Aorta (tissue), 5 donors: ENCODE measurements around the gene DHPS. TPM values are rescaled to one million over a fixed set of nuclear protein-coding genes. Genes with fewer than 3 reads are reported as not detected.
A peak's percentile ranks its signal among the peaks of the same experiment; 100 is the strongest.

Source experiments
- ATAC-seq: fragments of 200-7000 bp; cut with Tn5 transposase; one replicate; pipeline ENCODE4 v1.9.1; 2022; ENCODE audit warnings: moderate library complexity; ENCODE audit not compliant: low FRiP score
- DNase-seq, 2 donors: peaks; one replicate each; pipeline ENCODE4 v3.0.0-alpha.2; 2020
- H3K27ac ChIP-seq, 2 donors: one replicate each; pipeline ENCODE4 v1.5.1; 2013; ENCODE audit warnings: low read length in 2 of 2, mild to moderate bottlenecking in 2 of 2, moderate library complexity in 2 of 2, control low read depth in 1 of 2, inconsistent platforms in 1 of 2, low read depth in 1 of 2
- H3K27me3 ChIP-seq, 2 donors: one replicate each; pipeline ENCODE4 v1.6.1; 2013; ENCODE audit warnings: control low read depth in 1 of 2, low read length in 1 of 2, mild to moderate bottlenecking in 1 of 2, moderate library complexity in 1 of 2; ENCODE audit not compliant: insufficient read depth in 2 of 2, control insufficient read depth in 1 of 2
- H3K36me3 ChIP-seq, 2 donors: one replicate each; pipeline ENCODE4 v1.6.1; 2013; ENCODE audit warnings: control low read depth in 1 of 2, low read length in 1 of 2, mild to moderate bottlenecking in 1 of 2; ENCODE audit not compliant: insufficient read depth in 2 of 2, control insufficient read depth in 1 of 2
- H3K4me1 ChIP-seq, 2 donors: one replicate each; pipeline ENCODE4 v1.6.1; 2013; ENCODE audit warnings: low read length in 2 of 2, control low read depth in 1 of 2, mild to moderate bottlenecking in 1 of 2, moderate library complexity in 1 of 2; ENCODE audit not compliant: insufficient read depth in 2 of 2, control insufficient read depth in 1 of 2
- H3K4me3 ChIP-seq, 2 donors: one replicate each; pipeline ENCODE4 v1.5.1; 2013; ENCODE audit warnings: low read length in 2 of 2, control low read depth in 1 of 2, mild to moderate bottlenecking in 1 of 2
- H3K9me3 ChIP-seq: one replicate; pipeline ENCODE4 v1.6.1; 2013; ENCODE audit warnings: mild to moderate bottlenecking, low read length; ENCODE audit not compliant: control insufficient read depth
- WGBS, 2 donors: extraction: QIAGEN DNeasy Blood & Tissue Kit; methylation state at CpG; one replicate each; pipeline ENCODE4 v1.1.7; 2013; 5-methylcytosine and 5-hydroxymethylcytosine counted together
- intact Hi-C, 2 donors: fragments of 100-400 bp; cut with DNase I; formaldehyde crosslinking; loops; one replicate each; pipeline versions ENCODE4 v1.14.2 to v1.15.0; 2022
- polyA plus RNA-seq, 2 donors: library from polyadenylated mRNA; stranded (reverse); fragments of 200-250 nt; gene quantifications; one replicate each; pipeline ENCODE4 v1.2.3, GENCODE V29; 2013
- total RNA-seq, 2 donors: library from RNA; stranded (reverse); fragmentation: NEBNext Ultra II Directional; extraction: Animal tissue kit (Norgen Biotek cat#: 25700); gene quantifications; one replicate each; pipeline ENCODE4 v1.2.1, GENCODE V29; 2021
- donor health status: healthy with polysubstance abuse.
- donor health status: Bipolar disorder and iron deficiency.
- donor health status: DM: no; HTN: no; CAD: no.
- donor health status: DM: no; HTN: no; CAD: no.
- donor health status: DM: yes; HTN: yes; CAD: no.

The DHPS gene
- total and polyA plus RNA-seq, 4 donors: 42.7 to 94.8 (median 62.0) TPM

- no peak for ATAC-seq
Observed at GRCh38 chr19:12665281-12665573, 16.5 kb downstream of the DHPS start.

GRCh38 chr19:12664406-12665280 lies 17.0 kb downstream of the DHPS start:
- H3K27ac ChIP-seq: no peak overlapping the region
- H3K4me1 ChIP-seq: no peaks in the 10 kb centered on the region
- ATAC-seq (no peak), DNase-seq (no peak)
- H3K27me3 ChIP-seq: no peaks in the 10 kb centered on the region
- peaks cover 0 to 8% of the 10 kb centered on the region in 2 donors for H3K36me3 ChIP-seq
- H3K4me3 ChIP-seq: no peak overlapping the region
- WGBS, 2 donors: 76 to 82% methylated on average over 29 of the region's 29 CpGs
- intact Hi-C loops: loop anchor here in 1 of 2 donors (5.0 kb wide), 1 partner anchor 112 kb away; the partner anchor contains the start of gene ZNF564
- H3K9me3 ChIP-seq: no peaks in the 10 kb centered on the region

More at GRCh38 chr19:12665281-12665573, 16.5 kb downstream of the DHPS start:
- 89 to 92% methylated on average over 10 of the region's 10 CpGs for WGBS, 2 donors
- DNase-seq: peak in 1 of 2 donors; percentile 87
- Histone ChIP-seq H3K4me3 (no peak overlapping the region), H3K36me3 (peaks cover 0 to 6% of the 10 kb centered on the region in 2 donors), H3K27me3 (no peaks in the 10 kb centered on the region), H3K9me3 (no peaks in the 10 kb centered on the region), H3K27ac (no peak overlapping the region), H3K4me1 (no peaks in the 10 kb centered on the region)
- intact Hi-C loops: loop anchor here in 1 of 2 donors (5.0 kb wide), 1 partner anchor 113 kb away; the partner anchor contains the start of gene ZNF564

- H3K27ac ChIP-seq: no peak overlapping the region
- no peaks in the 10 kb centered on the region for H3K4me1 ChIP-seq
- DNase-seq (no peak), ATAC-seq (no peak)
- peaks cover 0 to 8% of the 10 kb centered on the region in 2 donors for H3K36me3 ChIP-seq
- 92% methylated on average over 12 of the region's 12 CpGs for WGBS, 2 donors
- H3K27me3 ChIP-seq: no peaks in the 10 kb centered on the region
- intact Hi-C loops: no loop called here
- no peaks in the 10 kb centered on the region for H3K9me3 ChIP-seq
- no peak overlapping the region for H3K4me3 ChIP-seq
Observed at GRCh38 chr19:12660980-12661379, 20.7 kb downstream of the DHPS start.

- no peak for ATAC-seq
- Histone ChIP-seq H3K4me1 (no peaks in the 10 kb centered on the region), H3K27me3 (no peaks in the 10 kb centered on the region), H3K4me3 (no peak overlapping the region), H3K36me3 (peaks cover 0 to 7% of the 10 kb centered on the region in 2 donors), H3K27ac (no peak overlapping the region), H3K9me3 (no peaks in the 10 kb centered on the region)
- WGBS, 2 donors: 93 to 96% methylated on average over 22 of the region's 22 CpGs
- intact Hi-C loops: no loop called here
- no peak for DNase-seq
Observed at GRCh38 chr19:12657966-12658365, 23.7 kb downstream of the DHPS start.

GRCh38 chr19:12656899-12657571 lies 24.6 kb downstream of the DHPS start:
- intact Hi-C loops: no loop called here
- no peaks in the 10 kb centered on the region for H3K9me3 ChIP-seq
- peaks cover 0 to 7% of the 10 kb centered on the region in 2 donors for H3K36me3 ChIP-seq
- WGBS, 2 donors: 49 to 56% methylated on average over 45 to 50 of the region's 50 CpGs
- ATAC-seq (peak; percentile 44), DNase-seq (no peak)
- no peak overlapping the region for H3K27ac ChIP-seq
- no peaks in the 10 kb centered on the region for H3K27me3 ChIP-seq
- H3K4me1 ChIP-seq: no peaks in the 10 kb centered on the region
- H3K4me3 ChIP-seq: no peak overlapping the region

- Histone ChIP-seq H3K27ac (no peak overlapping the region), H3K4me3 (no peak overlapping the region), H3K4me1 (no peaks in the 10 kb centered on the region), H3K9me3 (no peaks in the 10 kb centered on the region), H3K27me3 (no peaks in the 10 kb centered on the region), H3K36me3 (peaks cover 0 to 5% of the 10 kb centered on the region in 2 donors)
- no peak for DNase-seq
- 95 to 96% methylated on average over 8 of the region's 8 CpGs for WGBS, 2 donors
- intact Hi-C loops: no loop called here
- no peak for ATAC-seq
Observed at GRCh38 chr19:12655546-12655945, 26.1 kb downstream of the DHPS start.

GRCh38 chr19:12652219-12652618 lies 29.5 kb downstream of the DHPS start:
- Histone ChIP-seq H3K27me3 (no peaks in the 10 kb centered on the region), H3K36me3 (peaks cover 0 to 3% of the 10 kb centered on the region in 2 donors), H3K4me3 (no peak overlapping the region), H3K4me1 (no peaks in the 10 kb centered on the region), H3K9me3 (no peaks in the 10 kb centered on the region), H3K27ac (no peak overlapping the region)
- intact Hi-C loops: no loop called here
- WGBS, 2 donors: 92 to 93% methylated on average over 6 of the region's 6 CpGs
- peak in 1 of 2 donors; percentile 4 for DNase-seq
- no peak for ATAC-seq

GRCh38 chr19:12649941-12650340 lies 31.7 kb downstream of the DHPS start:
- WGBS, 2 donors: 95 to 96% methylated on average over 10 of the region's 10 CpGs
- ATAC-seq: no peak
- no peak overlapping the region for H3K4me3 ChIP-seq
- no peaks in the 10 kb centered on the region for H3K4me1 ChIP-seq
- no peaks in the 10 kb centered on the region for H3K27me3 ChIP-seq
- peak in 1 of 2 donors; percentile 29 for DNase-seq
- H3K27ac ChIP-seq: no peak overlapping the region
- no peaks in the 10 kb centered on the region for H3K36me3 ChIP-seq
- intact Hi-C loops: no loop called here
- H3K9me3 ChIP-seq: no peaks in the 10 kb centered on the region
